Inflammatory macrophage treated with lipopolysaccharide for 4 hours (primary cell): Measurements from ENCODE around the gene RFK.
A peak's percentile ranks its signal among the peaks of the same experiment; 100 is the strongest.
"Not testable (repeated sequence)": the region's sequence is repeated elsewhere in the genome, so short reads cannot be mapped to it uniquely, and the experiment has no call there.

Source experiments
- DNase-seq: peaks from one replicate; pipeline ENCODE4 v3.0.0-alpha.2; 2020

RFK gene

GRCh38 chr9:76369583-76369982 is 24.6 kb downstream of the RFK start:
- DNase-seq = no peak

GRCh38 chr9:76366275-76366674 is 28.0 kb downstream of the RFK start:
- no peak for DNase-seq

DNA sequence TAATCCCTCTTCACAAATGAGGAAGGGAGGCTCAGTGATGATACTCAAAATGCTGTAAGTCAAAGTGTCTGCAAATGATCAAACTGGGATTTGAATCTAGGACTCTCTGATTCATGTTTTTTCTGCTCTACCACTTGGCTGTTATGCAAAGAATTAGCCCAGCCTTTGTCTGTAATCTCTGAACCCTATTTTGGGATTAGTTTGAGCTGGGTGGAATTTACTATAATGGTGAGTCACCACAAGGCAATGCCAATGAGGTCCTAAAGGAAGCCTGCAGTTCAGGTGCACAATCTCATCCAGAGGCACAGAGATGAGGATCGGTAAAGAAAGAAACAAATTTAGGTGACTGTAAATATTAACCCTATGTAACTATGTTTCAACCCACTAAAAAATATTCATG is 29.2 kb downstream of the RFK start:
- DNase-seq = no peak

GRCh38 chr9:76363032-76363395 is 31.2 kb downstream of the RFK start:
- no peak for DNase-seq

DNA sequence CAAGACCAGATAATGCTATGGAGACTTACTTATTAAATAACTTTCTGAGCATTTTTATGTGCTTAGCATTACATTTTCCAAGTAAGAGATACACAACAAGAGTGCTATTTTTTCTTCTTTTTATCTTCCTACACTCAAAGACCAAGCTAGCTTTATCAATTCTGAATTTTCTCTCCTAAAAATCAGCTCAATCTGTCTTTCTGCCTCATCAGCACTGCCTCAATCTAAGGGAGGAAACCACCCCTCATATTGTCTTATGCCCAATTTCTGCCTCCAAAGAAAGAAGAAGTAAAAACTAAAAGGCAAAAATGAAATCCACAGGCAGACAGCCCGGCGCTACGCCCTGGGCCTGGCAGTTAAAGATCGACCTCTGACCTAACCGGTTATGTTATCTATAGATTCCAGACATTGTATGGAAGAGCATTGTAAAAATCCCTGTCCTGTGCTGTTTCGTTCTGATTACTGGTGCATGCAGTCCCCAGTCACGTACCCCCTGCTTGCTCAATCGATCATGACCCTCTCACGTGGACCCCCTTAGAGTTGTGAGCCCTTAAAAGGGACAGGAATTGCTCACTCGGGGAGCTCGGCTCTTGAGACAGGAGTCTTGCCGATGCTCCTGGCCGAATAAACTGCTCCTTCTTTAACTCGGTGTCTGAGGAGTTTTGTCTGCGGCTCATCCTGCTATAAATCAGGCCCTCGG is 31.7 kb downstream of the RFK start:
- DNase-seq = not testable (repeated sequence)

GRCh38 chr9:76359766-76360165 is 34.5 kb downstream of the RFK start:
- no peak for DNase-seq

DNA sequence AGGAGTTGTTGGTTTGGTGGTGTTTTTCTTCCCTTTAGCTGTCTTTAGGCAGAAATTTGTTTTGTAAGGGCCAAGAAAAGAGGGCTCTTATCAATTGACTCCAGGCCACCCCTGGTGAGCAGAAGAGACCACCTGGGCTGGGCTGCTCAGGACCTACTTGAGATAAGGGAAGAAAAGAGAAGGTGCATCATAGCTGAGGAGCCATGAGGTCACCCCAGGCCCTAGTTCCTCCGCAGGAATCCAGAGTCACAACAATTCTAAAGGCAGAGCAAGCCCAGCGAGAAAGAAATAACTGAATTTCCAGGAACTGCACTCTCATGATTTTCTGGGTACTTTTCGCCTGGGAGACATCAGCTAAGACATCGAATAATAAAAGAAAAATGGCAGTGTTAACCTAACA is 34.9 kb downstream of the RFK start:
- DNase-seq = peak; percentile 33

- peak; percentile 62 for DNase-seq
These were observed 35.5 kb downstream of the RFK start for GRCh38 chr9:76358628-76359280.

- peak; percentile 24 for DNase-seq
These were observed 36.7 kb downstream of the RFK start for GRCh38 chr9:76357555-76357954.

- no peak for DNase-seq
These were observed 38.3 kb downstream of the RFK start for GRCh38 chr9:76355886-76356285.

GRCh38 chr9:76354221-76354620 is 40.0 kb downstream of the RFK start:
- no peak for DNase-seq

DNA sequence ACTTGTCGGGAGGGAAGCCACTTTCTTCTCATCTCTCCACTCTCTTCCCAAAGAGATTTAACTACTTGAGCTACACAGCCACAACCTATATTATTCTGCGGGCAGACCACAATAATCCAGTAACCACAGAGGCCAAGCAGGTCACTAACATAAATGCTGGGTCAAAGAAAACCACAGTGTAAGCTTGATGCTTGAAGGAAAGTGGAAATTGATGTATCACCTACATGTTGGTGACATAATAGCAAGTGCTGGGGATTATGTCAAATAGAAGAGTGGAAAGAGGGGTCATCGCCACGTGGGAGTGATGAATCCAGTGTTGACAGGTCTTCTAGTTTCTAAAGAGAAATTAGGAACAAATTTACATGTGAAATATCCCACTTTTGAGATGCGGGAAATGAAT is 40.9 kb downstream of the RFK start:
- DNase-seq = no peak

- DNase-seq = peak; percentile 50
These were observed 42.1 kb downstream of the RFK start for GRCh38 chr9:76352026-76352620.

DNA sequence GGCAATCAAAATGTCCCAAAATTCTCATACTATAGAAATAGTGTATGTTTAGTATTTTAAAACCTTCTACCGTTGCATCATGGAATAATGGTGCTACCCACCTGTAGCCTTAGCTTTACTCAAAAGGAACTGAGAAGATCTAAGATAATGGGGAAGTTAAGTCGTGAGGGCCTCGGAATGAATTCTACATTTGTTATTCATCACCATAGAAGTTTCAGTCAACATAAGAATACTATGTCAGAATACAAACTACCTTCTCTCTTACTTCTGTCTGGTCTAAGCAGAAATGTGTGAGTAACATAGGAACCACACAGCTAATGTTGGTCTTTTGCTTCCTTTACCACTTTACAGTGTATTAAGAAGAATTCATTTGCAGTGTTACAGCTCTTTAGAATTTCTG is 43.2 kb downstream of the RFK start:
- DNase-seq = no peak

DNA sequence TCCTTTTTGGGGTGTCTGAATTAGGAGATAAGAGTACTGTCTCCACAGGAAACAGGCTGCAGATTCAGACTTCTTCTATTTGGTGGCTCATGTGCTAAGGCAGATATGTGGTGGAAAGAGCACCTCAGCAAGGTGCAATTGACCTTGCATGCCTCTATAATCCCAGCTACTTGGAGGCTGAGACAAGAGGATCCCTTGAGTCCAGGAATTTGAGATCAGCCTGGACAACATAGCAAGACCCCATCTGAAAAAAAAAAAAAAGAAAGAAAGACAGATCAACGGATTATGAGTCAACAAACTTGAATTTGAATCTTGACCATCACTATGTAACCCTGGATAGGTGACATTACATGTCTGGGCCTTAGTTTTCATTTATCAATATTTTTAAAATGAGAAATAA is 44.4 kb downstream of the RFK start:
- no peak for DNase-seq

GRCh38 chr9:76342858-76343257 is 51.4 kb downstream of the RFK start:
- DNase-seq = no peak

DNA sequence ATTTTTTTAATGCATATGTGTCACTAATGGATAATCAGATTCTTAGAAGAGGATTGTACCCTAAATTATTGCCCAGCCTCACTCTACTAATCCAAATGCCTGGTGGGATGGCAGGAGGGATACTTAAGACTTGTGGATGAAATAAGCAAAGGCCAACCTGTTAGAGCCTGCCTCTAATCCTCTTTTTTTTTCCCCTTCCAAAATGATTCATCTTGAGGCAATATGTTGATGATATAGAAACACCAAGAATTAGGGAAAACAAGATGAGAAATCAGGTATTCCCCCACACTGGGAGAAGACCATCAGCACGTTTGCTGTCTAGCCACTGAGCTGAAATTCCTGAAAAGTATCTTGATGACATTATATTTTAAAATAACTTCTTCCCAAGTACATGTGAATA is 52.0 kb downstream of the RFK start:
- DNase-seq = no peak

DNA sequence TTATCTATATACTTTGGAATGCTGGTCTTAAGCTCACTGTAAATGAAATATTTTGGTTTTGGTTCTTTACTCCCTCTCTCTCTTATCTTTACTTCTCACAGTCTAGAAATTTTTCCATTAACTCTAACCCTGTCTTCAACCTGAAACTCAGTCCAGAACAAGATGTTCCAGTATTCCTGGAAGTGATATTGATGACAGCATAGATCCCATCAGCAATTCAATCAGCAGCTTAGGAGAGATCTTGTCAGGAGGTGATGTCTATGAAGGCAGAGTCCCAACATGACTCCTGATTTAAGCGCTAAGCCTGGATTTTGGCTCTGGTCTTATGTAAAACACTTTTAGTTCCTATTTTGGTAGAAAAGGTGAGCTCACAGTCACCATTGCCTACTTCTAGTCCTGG is 52.6 kb downstream of the RFK start:
- DNase-seq = no peak

DNA sequence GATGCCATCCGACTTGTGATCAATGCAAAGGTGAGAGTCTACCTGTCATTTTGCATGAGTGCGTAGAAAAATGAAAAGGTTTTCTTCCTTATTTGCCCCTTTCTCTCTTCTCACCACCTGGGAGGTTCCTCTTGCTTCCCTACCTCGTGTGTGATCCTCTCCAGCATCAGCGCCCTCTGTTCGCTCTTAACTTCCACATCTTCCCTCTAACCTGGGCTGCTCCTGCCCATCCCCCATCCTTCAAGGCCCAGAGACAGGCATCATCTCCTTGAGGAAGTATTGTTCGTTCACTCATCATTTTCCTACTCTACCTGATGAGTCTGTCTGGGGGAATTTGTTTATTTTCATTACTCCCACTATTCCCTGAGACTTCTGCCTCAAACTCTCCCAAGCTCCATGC is 55.8 kb downstream of the RFK start:
- no peak for DNase-seq

GRCh38 chr9:76336027-76336426 is 58.2 kb downstream of the RFK start:
- DNase-seq = no peak
